GM18505 (cell line): ENCODE results near the gene MTHFD2L.
"Not testable (repeated sequence)": the region's sequence is repeated elsewhere in the genome, so short reads cannot be mapped to it uniquely, and the experiment has no call there.

Experiments
- ATAC-seq: cut with Tn5 transposase; IDR thresholded peaks from one replicate; pipeline ENCODE4 v1.9.1; 2021; ENCODE audit not compliant: unreplicated experiment
- POLR2A ChIP-seq: IDR thresholded peaks from 4 replicates; pipeline ENCODE4 v1.6.1; 2011; ENCODE audit warnings: borderline replicate concordance; ENCODE audit not compliant: insufficient read depth, insufficient read length; ENCODE audit errors: extremely low read depth

MTHFD2L gene

DNA sequence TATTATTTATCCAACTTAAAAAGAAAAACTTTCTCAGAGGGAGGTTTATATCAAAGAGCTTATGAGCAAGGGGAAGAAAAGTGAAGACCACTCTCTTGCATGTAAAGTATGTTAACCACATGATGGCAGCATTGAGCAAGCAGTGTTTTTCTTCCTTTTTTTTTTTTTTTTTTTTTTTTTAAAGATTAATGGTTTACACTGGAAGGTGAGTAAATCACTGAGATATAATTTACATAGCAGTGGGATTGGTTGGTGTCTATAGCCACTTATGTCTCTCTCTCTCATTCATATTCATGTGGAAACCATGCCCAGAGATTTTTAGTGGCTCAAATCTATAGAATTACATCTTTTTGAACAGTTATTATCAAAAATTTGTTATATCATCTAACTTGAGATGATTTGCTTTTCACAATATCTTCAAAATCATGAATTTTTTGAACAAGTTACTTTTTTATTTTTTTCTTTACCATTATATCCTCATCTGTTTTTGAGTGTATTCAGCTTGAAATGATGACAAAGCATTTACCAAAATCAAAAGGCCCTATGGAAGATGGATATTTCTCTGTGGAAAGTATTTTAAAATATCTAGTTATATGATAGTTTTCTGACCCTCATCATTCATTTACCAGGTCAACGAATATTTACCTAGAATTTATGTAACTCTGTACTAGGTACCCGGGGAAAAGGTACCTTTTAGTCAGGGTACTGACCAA, 31.6 kb downstream of the MTHFD2L start:
- no peak for TF ChIP-seq POLR2A
- no peak for ATAC-seq

DNA sequence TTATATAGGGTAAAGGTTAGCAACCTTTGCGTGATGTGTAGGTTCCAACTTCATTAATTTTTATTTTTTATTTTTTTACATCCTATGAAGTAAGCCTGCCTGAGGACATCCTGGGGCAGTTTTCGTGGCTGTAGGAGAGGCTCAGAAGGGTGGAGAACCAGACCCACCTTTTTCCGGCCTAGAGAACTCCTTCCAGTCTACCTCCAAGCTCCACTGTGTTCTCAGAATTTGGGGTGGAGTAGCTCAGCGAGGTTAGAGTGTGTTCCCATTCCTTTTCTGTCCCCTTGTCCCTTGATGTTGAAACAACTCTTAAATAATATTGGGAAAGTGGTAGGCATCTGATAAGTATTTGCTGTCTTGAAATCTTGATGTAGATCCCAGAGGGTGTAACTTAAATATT, 32.4 kb downstream of the MTHFD2L start:
- no peak for ATAC-seq
- TF ChIP-seq POLR2A: no peak

DNA sequence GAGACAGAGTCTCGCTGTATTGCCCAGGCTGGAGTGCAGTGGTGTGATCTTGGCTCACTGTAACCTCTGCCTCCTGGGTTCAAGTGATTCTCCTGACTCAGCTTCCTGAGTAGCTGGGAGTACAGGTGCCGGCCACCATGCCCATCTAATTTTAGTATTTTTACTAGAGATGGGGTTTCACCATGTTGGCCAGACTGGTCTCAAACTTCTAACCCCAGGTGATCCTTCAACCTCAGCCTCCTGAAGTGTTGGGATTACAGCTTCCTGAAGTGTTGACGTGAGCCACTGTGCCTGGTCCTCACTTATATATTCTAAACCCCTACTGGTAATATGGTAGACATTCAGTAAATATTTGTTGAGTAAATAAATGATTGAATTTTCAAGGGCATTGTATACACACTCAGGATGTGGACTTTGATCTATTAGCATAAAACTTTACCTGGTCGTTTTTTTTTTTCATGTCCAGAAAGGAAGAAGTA, 33.0 kb downstream of the MTHFD2L start:
- TF ChIP-seq POLR2A: no peak
- ATAC-seq: no peak

DNA sequence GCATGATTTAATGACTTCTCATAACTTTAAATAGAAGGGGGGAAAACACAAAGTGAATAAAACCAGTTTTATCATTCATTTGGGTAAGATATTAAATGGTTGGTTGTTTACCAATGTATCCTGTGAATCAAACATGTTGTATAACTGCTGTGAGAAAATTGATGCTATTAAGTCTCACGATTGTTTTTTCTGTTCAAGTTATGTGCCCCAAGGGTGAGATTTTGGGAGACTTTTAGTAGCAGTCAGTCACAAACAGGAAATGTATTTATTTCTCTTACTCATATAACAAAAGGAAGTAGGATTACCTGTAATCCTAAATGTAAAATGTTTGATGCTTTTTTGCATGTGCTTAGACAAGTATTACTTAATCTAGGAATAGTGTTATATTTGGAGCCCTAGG, 39.2 kb downstream of the MTHFD2L start:
- TF ChIP-seq POLR2A: no peak
- no peak for ATAC-seq

DNA sequence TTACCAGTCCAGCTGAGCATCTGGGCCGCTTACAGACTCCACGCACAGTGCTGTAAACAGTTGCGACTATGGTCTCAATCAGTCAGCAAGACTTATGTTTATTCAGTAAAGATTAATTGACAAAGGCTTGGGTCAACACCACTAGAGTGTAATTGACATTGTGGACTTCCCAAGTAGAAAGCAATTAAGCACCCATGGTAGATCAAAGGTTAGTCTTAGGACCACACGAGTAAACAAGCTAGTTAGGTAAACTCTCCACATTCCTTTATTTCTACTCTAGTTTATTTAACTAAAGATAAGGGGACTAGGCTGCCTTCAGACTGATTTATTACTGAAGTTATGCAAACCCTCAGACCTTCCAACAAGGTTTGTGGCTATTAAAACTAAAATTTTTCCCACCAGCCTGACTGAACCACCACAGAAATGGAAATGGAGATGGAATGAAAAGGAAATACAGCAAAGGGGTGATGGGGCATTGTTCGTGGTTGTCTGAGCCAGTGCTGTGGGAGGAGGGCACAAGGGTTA, 44.2 kb downstream of the MTHFD2L start:
- ATAC-seq: no peak
- TF ChIP-seq POLR2A: no peak

DNA sequence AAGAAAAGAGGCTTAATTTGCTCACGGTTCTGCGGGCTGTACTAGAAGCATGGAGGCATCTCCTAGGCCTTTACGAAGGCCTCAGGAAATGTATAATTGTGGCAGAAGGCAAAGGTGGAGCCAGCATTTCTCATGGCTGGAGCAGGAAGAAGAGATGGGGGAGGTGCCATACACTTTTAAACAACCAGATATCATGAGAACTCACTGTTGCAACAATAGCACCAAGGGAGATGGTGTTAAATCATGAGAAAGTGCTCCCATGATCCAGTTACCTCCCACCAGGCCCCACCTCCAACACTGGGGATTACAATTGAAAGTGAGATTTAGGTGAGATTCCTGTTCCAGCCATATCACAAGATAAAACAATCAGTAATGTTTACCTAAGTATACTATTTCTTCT, 45.5 kb downstream of the MTHFD2L start:
- no peak for TF ChIP-seq POLR2A

DNA sequence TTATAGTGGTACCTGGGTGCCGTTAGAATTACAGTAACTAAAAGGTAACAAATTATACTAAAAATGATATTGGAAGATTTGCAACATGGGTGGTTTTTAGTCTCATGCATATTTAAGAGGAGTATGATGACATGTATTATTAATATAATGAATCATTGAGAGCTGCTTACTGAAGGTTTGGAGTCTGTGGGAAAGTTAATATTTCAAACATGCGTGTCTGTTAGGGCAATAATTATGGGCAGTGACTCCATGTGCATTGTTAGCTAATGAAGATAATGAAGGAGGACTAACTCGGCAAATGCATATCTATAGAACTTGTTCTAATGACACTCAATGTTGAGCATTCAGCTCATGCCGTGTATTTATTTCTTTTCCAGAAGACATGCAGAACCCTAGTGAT, 47.1 kb downstream of the MTHFD2L start:
- no peak for TF ChIP-seq POLR2A
- ATAC-seq: no peak

More for the DNA sequence above, 45.5 kb downstream of the MTHFD2L start:
- ATAC-seq: no peak

DNA sequence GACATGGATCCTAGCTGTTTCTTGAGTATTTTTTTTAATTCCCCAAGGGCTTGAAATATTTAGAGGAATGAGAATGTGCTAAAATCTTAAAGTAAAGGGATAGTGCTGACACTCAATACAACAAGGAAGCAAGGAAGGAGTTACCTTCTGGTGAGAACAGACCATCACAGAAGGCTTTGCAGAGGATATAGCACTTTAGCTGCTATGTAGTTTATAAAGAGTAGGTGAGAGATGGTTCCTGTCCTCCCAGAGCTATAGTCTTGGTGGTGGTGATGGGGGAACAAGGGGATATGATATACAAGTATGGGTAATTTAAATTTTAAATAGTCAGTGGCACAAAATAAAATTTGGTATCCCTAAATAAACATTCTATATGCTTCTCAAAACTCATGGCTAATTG, 47.6 kb downstream of the MTHFD2L start:
- no peak for TF ChIP-seq POLR2A

DNA sequence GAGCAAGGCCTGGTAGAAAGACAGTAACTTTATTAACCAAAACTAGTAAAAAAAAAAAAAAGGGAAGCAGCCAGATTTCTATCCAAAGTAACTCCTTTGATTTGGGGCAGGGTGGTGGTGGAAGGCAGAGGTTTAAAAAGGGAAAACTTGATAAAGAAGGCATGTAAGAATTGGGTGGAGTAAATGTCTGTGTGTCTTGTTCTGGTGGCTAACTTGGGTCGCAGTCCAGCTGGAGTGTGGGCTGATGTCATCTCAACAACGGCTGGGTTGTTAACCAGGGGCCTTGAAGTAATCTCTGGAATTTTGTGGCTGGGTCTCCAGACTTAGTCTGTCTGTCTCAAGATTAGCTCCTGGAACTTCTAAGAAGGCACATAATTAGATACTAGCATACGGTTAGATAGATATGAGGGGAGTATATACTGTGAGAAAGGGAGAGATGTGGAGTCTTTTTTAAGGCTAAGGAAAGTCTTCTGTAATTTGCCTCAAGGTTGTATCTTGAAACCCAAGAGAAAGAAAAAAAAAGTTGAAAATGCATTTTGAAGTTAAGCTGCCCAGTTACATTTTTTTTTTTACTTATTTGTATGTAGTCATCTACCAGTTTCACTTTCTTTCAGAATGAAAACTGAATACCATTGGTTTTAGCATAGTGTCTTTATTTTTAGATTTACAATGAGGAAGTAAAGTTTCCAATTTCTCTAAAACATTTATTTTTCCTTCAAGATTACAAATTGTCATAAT, 48.3 kb downstream of the MTHFD2L start:
- no peak for TF ChIP-seq POLR2A
- peak; percentile 82 for ATAC-seq

More for the DNA sequence above, 47.6 kb downstream of the MTHFD2L start:
- ATAC-seq: no peak

DNA sequence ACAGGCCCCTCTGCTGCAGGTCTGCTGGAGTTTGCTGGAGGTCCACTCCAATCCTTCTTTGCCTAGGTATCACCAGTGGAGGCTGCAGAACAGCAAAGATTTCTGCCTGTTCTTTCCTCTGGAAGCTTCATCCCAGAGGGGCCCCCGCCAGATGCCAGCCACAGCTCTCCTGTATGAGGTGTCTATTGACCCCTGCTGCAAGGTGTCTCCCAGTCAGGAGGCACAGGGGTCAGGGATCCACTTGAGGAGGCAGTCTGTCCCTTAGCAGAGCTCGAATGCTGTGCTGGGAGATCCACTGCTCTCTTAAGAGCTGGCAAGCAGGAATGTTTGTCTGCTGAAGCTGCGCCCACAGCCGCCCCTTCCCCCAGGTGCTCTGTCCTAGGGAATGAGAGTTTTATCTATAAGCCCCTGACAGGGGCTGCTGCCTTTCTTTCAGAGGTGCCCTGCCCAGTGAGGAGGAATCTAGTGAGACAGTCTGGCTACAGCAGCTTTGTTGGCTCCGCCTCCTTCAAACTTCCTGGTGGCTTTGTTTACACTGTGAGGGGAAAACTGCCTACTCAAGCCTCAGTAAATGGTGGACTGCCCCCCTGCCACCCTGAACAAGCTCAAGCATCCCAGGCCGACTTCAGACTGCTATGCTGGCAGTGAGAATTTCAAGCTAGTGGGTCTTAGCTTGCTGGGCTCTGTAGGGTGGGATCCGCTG, 56.7 kb downstream of the MTHFD2L start:
- not testable (repeated sequence) for ATAC-seq

DNA sequence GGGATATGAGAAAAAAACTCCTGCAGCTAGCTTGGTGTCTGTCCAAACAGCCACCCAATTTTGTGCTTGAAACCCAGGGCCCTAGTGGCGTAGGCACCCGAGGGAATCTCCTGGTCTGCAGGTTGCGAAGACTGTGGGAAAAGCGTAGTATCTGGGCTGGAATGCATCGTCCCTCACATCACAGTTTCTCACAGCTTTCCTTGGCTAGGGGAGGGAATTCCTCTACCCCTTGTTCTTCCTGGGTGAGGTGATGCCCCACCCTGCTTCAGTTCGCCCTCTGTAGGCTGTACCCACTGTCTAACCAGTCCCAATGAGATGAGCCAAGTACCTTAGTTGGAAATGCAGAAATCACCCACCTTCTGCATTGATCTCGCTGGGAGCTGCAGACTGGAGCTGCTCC, 57.3 kb downstream of the MTHFD2L start:
- not testable (repeated sequence) for ATAC-seq

DNA sequence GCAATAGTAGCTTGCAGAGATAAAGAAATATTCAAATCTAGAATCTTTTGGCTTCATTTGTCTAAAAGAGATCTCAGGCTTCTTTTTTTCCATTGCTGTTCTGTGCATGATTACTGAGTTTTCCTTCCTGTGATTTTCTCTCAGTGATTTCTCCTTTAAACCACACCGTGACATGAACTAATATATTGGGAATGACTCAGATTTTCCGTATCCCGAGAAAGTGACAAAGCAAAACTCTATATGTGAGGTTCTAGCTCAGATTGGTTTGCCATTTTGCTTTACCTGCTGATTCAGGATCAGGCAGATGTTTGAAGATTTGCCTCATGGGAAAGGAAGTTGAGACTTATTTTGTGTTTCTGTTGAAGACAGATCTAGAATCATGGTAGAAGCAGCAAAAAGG, 59.4 kb downstream of the MTHFD2L start:
- no peak for ATAC-seq
- TF ChIP-seq POLR2A: no peak

DNA sequence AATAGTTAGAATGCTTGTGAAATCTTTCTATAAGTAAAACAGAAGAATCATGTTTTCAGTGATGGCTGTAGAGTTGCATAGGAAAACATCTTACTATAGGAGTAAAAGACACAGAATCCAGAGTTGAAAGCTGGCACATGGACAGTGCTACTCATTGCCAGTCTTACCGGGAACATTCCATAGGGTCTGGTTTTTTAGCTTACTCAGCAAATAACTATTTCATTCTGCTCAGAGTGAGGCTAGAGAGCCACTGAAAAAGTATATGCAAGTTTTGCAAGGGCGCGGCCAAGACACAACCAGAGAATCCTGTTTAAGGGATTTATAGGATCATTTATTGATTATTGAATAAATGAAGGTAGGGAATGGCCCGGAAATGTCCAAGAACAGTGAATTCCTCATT, 60.3 kb downstream of the MTHFD2L start:
- ATAC-seq: no peak
- TF ChIP-seq POLR2A: no peak

DNA sequence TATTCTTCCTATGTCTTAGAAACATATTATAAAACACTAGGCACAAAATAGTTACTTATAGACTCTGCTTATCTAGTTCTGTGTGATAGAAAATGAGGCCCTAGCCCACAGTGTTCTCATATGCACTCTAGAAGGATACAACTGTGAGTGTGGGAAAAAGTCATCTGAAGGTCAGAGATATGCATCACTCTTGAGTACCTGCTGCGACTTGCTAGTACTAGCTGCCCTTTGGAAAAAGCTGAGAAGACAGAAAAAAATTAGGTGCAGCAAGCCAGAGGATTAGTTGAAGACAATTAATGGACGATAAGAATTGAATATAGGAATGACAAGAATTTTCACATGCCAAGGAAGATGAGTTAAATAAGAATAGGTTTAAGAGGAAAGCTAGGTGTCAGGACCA, 61.3 kb downstream of the MTHFD2L start:
- TF ChIP-seq POLR2A: no peak
- no peak for ATAC-seq
